Transverse colon (tissue), 4 donors: ENCODE results near the gene ZNF189.

Experiments used
- CTCF ChIP-seq, 5 experiments: fragments of 200-600 bp in 3 of 5; fragments of 450-650 bp in 2 of 5; sonication (generic) in 3 of 5; IDR thresholded peaks; 1 replicate in 2 of 5; 2 replicates in 3 of 5; pipeline ENCODE4 v1.5.1; 2016 to 2017; ENCODE audit warnings: antibody characterized with exemption in 5 of 5, inconsistent platforms in 3 of 5, mild to moderate bottlenecking in 2 of 5, moderate library complexity in 1 of 5
- POLR2AphosphoS5 ChIP-seq, 3 donors: sonication (generic); formaldehyde crosslinking; IDR thresholded peaks; one replicate each; pipeline ENCODE4 v1.6.1; 2016; ENCODE audit warnings: antibody characterized with exemption in 3 of 3

- TF ChIP-seq CTCF (IDR thresholded peaks at IDR 0.05), result no peak
- TF ChIP-seq POLR2AphosphoS5 (IDR thresholded peaks at IDR 0.05), result no peak
These were observed 29.4 kb upstream of the ZNF189 start for GRCh38 chr9:101369286-101369685.
